Endodermal cell (in vitro differentiated cells): Measurements from ENCODE around the gene METTL23. TPM values are rescaled to one million over a fixed set of nuclear protein-coding genes. Genes with fewer than 3 reads are reported as not detected.
"Not testable (repeated sequence)": the region's sequence is repeated elsewhere in the genome, so short reads cannot be mapped to it uniquely, and the experiment has no call there.

Experiments
- DNase-seq: peaks from one replicate; pipeline ENCODE4 v3.0.0-alpha.2; 2017
- H3K27ac ChIP-seq: 2 replicates; pipeline ENCODE4 v1.5.1; 2013; ENCODE audit warnings: mild to moderate bottlenecking, low read depth, low read length, moderate library complexity
- H3K27me3 ChIP-seq: 2 replicates; pipeline ENCODE4 v1.6.1; 2013; ENCODE audit warnings: mild to moderate bottlenecking, low read length, moderate library complexity; ENCODE audit not compliant: insufficient read depth, control insufficient read depth, poor library complexity, severe bottlenecking
- H3K36me3 ChIP-seq: 2 replicates; pipeline ENCODE4 v1.7.0; 2013; ENCODE audit warnings: mild to moderate bottlenecking, low read length, moderate library complexity; ENCODE audit not compliant: control insufficient read depth, insufficient read depth
- H3K4me1 ChIP-seq: one replicate; pipeline ENCODE4 v1.7.0; 2013; ENCODE audit warnings: low read length; ENCODE audit not compliant: control insufficient read depth, insufficient read depth
- H3K4me3 ChIP-seq: 2 replicates; pipeline ENCODE4 v1.5.1; 2013; ENCODE audit warnings: mild to moderate bottlenecking, low read length, moderate library complexity
- H3K9ac ChIP-seq: 2 replicates; pipeline ENCODE4 v1.6.1; 2013; ENCODE audit warnings: mild to moderate bottlenecking, low read length, moderate library complexity; ENCODE audit not compliant: poor library complexity, severe bottlenecking; ENCODE audit errors: extremely low read depth
- H3K9me3 ChIP-seq: 2 replicates; pipeline ENCODE4 v1.6.1; 2013; ENCODE audit warnings: mild to moderate bottlenecking, low read length, moderate library complexity; ENCODE audit not compliant: control insufficient read depth
- H3K27ac Mint-ChIP-seq: 2 replicates; pipeline ENCODE4 v1.8.0; 2020; ENCODE audit warnings: mixed read lengths
- H3K27me3 Mint-ChIP-seq: 2 replicates; pipeline ENCODE4 v1.8.0; 2021; ENCODE audit warnings: mild to moderate bottlenecking, mixed read lengths; ENCODE audit not compliant: insufficient read depth
- H3K36me3 Mint-ChIP-seq: 2 replicates; pipeline ENCODE4 v1.8.0; 2020; ENCODE audit warnings: low read depth, mixed read lengths
- H3K4me1 Mint-ChIP-seq: 2 replicates; pipeline ENCODE4 v1.8.0; 2020; ENCODE audit warnings: mixed read lengths
- H3K4me3 Mint-ChIP-seq: 2 replicates; pipeline ENCODE4 v1.8.0; 2020; ENCODE audit warnings: mild to moderate bottlenecking, moderate library complexity, mixed read lengths
- H3K9me3 Mint-ChIP-seq: 2 replicates; pipeline ENCODE4 v1.8.0; 2020; ENCODE audit warnings: mild to moderate bottlenecking, mixed read lengths
- WGBS, 2 experiments: methylation state at CpG; one replicate each; pipeline versions ENCODE4 v1.1.5 to v1.1.7; 2013; ENCODE audit warnings: missing lambda C conversion rate in 2 of 2, mixed read lengths in 1 of 2; ENCODE audit not compliant: insufficient coverage in 1 of 2, insufficient read length in 1 of 2; 5-methylcytosine and 5-hydroxymethylcytosine counted together
- total RNA-seq, 2 donors: library from RNA; stranded (reverse); fragmentation: NEBNext Ultra II Directional in 1 of 2; extraction: Animal tissue kit (Norgen Biotek cat#: 25700) in 1 of 2; gene quantifications; 2 replicates in 1 of 2; 3 replicates in 1 of 2; pipeline ENCODE4 v1.2.1, GENCODE V29; 2021
- TF ChIP-seq, protein P1 (sequence below): fragments of 200-600 bp; sonication (generic); conservative IDR thresholded peaks from 2 replicates; pipeline ENCODE4 v1.5.0; 2021; ENCODE audit warnings: antibody characterized with exemption, mild to moderate bottlenecking

METTL23 gene
- total RNA-seq, 2 donors from 2014 or later = 31.3 to 39.9 TPM

DNA sequence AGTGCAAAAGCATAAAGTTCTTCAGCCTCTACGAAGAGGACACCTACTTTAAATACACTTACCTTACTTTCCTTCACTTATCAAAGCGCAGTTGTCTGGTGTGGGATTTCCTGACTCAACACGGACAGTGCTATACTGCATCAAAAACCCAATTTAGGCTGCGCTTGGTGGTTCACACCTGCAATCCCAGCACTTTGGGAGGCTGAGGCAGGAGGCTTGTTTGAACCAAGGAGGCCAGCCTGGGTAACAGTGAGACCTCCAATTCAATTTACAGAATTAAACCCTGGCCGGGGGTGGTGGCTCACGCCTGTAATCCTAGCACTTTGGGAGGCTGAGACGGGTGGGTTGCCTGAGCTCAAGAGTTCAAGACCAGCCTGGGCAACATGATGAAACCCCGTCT is 4.4 kb upstream of the METTL23 start:
- Mint-ChIP-seq H3K4me1 (peaks cover 5% of the 10 kb centered on the region), H3K4me3 (no peak overlapping the region), H3K27me3 (no peaks in the 10 kb centered on the region), H3K9me3 (no peaks in the 10 kb centered on the region), H3K36me3 (peaks cover 68% of the 10 kb centered on the region), H3K27ac (no peak overlapping the region)
- H3K36me3 ChIP-seq = peaks cover 70% of the 10 kb centered on the region
- H3K4me3 ChIP-seq = no peak overlapping the region
- H3K27me3 ChIP-seq = no peaks in the 10 kb centered on the region
- H3K9ac ChIP-seq = no peak overlapping the region
- DNase-seq = no peak
- H3K4me1 ChIP-seq = no peaks in the 10 kb centered on the region
- no peaks in the 10 kb centered on the region for H3K9me3 ChIP-seq
- TF ChIP-seq, protein P1, sequence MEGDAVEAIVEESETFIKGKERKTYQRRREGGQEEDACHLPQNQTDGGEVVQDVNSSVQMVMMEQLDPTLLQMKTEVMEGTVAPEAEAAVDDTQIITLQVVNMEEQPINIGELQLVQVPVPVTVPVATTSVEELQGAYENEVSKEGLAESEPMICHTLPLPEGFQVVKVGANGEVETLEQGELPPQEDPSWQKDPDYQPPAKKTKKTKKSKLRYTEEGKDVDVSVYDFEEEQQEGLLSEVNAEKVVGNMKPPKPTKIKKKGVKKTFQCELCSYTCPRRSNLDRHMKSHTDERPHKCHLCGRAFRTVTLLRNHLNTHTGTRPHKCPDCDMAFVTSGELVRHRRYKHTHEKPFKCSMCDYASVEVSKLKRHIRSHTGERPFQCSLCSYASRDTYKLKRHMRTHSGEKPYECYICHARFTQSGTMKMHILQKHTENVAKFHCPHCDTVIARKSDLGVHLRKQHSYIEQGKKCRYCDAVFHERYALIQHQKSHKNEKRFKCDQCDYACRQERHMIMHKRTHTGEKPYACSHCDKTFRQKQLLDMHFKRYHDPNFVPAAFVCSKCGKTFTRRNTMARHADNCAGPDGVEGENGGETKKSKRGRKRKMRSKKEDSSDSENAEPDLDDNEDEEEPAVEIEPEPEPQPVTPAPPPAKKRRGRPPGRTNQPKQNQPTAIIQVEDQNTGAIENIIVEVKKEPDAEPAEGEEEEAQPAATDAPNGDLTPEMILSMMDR = no peak
- no peak overlapping the region for H3K27ac ChIP-seq
- WGBS, 2 experiments = 95% methylated on average over 6 to 8 of the region's 8 CpGs

DNA sequence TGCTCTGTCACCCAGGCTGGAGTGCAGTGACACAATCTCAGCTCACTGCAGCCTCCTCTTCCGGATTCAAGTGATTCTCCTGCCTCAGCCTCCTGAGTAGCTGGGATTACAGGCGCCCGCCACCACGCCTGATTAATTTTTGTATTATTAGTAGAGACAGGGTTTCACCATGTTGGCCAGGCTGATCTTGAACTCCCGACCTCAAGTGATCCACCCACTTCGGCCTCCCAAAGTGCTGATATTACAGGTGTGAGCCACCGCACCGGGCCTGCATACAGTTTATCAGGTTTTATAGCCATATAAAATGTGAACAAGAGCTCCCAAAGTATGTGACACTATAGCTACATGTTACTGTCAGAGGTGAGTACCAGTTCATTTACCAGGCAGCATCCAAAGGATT is 3.7 kb upstream of the METTL23 start:
- not testable (repeated sequence) for H3K27me3 Mint-ChIP-seq, H3K27me3 ChIP-seq, H3K9me3 Mint-ChIP-seq, H3K4me3 ChIP-seq, H3K9ac ChIP-seq, H3K4me1 Mint-ChIP-seq, DNase-seq, H3K4me3 Mint-ChIP-seq, H3K27ac Mint-ChIP-seq, H3K27ac ChIP-seq, H3K9me3 ChIP-seq, H3K4me1 ChIP-seq
- H3K36me3 ChIP-seq = peaks cover 66% of the 10 kb centered on the region
- H3K36me3 Mint-ChIP-seq = peaks cover 66% of the 10 kb centered on the region
- WGBS, 2 experiments = 97% methylated on average over 5 to 8 of the region's 8 CpGs

DNA sequence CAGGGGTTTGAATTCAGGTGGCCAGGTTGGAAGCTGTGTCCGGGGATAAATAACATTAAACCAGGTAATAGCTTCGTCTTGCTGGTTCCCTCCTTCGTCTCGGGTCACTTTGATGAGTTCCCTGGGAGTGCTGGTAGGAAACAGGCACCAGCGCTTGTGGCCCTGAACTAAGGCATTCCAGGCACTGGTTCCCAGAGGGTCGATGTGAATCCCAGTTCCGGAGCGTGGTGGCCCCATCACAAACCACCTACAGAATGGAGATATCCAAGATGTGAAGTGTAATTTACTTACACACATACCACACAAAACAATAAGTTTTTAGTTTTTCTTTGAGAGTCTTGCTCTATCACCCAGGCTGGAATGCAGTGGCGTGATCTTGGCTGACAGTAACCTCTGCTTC is 2.8 kb upstream of the METTL23 start:
- 96 to 97% methylated on average over 3 to 9 of the region's 9 CpGs for WGBS, 2 experiments
- DNase-seq = no peak
- no peak overlapping the region for H3K4me3 ChIP-seq
- Mint-ChIP-seq H3K36me3 (peaks cover 57% of the 10 kb centered on the region), H3K27me3 (no peaks in the 10 kb centered on the region), H3K4me3 (no peak overlapping the region), H3K9me3 (no peaks in the 10 kb centered on the region), H3K4me1 (peaks cover 5% of the 10 kb centered on the region), H3K27ac (no peak overlapping the region)
- TF ChIP-seq, protein P1 = no peak
- no peaks in the 10 kb centered on the region for H3K9me3 ChIP-seq
- no peak overlapping the region for H3K9ac ChIP-seq
- no peaks in the 10 kb centered on the region for H3K27me3 ChIP-seq
- peaks cover 57% of the 10 kb centered on the region for H3K36me3 ChIP-seq
- H3K4me1 ChIP-seq = no peaks in the 10 kb centered on the region
- H3K27ac ChIP-seq = no peak overlapping the region

DNA sequence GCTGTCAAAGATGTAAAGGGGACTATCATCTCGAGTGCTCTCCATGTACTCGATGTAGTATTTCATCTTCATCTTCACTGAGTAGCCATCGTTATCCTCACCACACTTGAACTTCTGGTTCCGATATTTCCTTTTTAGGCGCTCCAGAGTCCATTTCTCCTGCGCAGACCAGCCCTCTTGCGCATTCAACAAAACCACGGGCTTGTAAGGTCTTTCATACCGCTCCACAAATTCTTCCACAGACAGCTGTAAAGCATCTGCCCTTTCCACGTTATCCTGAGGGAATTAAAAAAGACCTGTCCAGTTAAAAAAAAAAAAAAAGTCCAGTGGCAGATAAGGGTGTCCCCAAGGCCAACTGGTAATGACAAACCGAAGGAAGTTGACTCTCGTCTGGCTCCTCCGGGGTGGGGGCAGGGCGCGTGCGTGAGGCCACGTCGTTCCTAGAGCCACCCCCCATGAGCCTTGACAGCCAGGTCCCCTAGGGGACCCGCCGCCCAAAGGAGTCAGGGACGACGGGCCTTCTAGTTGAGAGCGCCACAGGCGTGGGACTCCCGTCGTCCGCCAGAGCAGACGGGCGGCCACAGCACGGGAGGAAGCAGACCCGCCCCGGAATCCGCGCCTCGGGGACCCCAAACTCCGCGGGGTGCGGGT is 934 bp upstream of the METTL23 start:
- H3K27me3 Mint-ChIP-seq = no peaks in the 10 kb centered on the region
- TF ChIP-seq, protein P1 = no peak
- H3K27me3 ChIP-seq = no peaks in the 10 kb centered on the region
- peaks cover 5% of the 10 kb centered on the region for H3K4me1 Mint-ChIP-seq
- no peak for DNase-seq
- no peaks in the 10 kb centered on the region for H3K9me3 ChIP-seq
- 16 to 23% methylated on average over 27 to 38 of the region's 38 CpGs for WGBS, 2 experiments
- peaks cover 39% of the 10 kb centered on the region for H3K36me3 ChIP-seq
- peak overlapping the region; percentile 80 for H3K9ac ChIP-seq
- peak overlapping the region; percentile 87 for H3K4me3 Mint-ChIP-seq
- peak overlapping the region; percentile 82 for H3K27ac ChIP-seq
- peaks cover 50% of the 10 kb centered on the region for H3K36me3 Mint-ChIP-seq
- peak overlapping the region; percentile 92 for H3K27ac Mint-ChIP-seq
- peak overlapping the region; percentile 89 for H3K4me3 ChIP-seq
- no peaks in the 10 kb centered on the region for H3K4me1 ChIP-seq
- H3K9me3 Mint-ChIP-seq = no peaks in the 10 kb centered on the region
